Psoas muscle (tissue), 8 donors: Measurements from ENCODE around the gene GNG11. TPM values are rescaled to one million over a fixed set of nuclear protein-coding genes. Genes with fewer than 3 reads are reported as not detected.

Source experiments
- ATAC-seq, 4 donors: fragments of 200-7000 bp; cut with Tn5 transposase; one replicate each; pipeline ENCODE4 v1.9.1; 2020; ENCODE audit warnings: moderate library complexity in 3 of 4, mild to moderate bottlenecking in 2 of 4
- DNase-seq, 2 donors: peaks; one replicate each; pipeline ENCODE4 v3.0.0-alpha.2; 2020
- H3K27ac ChIP-seq: fragments of 200-600 bp; one replicate; pipeline ENCODE4 v1.8.0; 2022
- H3K27me3 ChIP-seq, 3 donors: fragments of 200-600 bp in 1 of 3; one replicate each; pipeline versions ENCODE4 v1.6.1 to v1.8.0; 2013 to 2022; ENCODE audit warnings: low read length in 2 of 3, mild to moderate bottlenecking in 2 of 3, moderate library complexity in 1 of 3; ENCODE audit not compliant: insufficient read depth in 3 of 3
- H3K36me3 ChIP-seq, 2 donors: fragments of 200-600 bp in 1 of 2; one replicate each; pipeline versions ENCODE4 v1.6.1 to v1.8.0; 2013 to 2022; ENCODE audit warnings: low read depth in 1 of 2, mild to moderate bottlenecking in 1 of 2, moderate library complexity in 1 of 2; ENCODE audit not compliant: insufficient read depth in 1 of 2
- H3K4me1 ChIP-seq: fragments of 200-600 bp; one replicate; pipeline ENCODE4 v1.8.0; 2022
- H3K4me3 ChIP-seq: fragments of 200-600 bp; one replicate; pipeline ENCODE4 v1.8.0; 2022; ENCODE audit warnings: mild to moderate bottlenecking
- H3K9me3 ChIP-seq: fragments of 200-600 bp; one replicate; pipeline ENCODE4 v1.8.0; 2022
- WGBS, 3 donors: extraction: QIAGEN DNeasy Blood & Tissue Kit; methylation state at CpG; one replicate each; pipeline versions ENCODE4 v1.1.6 to v1.1.7; 2013; 5-methylcytosine and 5-hydroxymethylcytosine counted together
- intact Hi-C, 2 donors: fragments of 100-400 bp; cut with DNase I; formaldehyde crosslinking; loops; one replicate each; pipeline versions ENCODE4 v1.11.0 to v1.14.2; 2022
- polyA plus RNA-seq, 3 donors: library from polyadenylated mRNA; stranded (reverse); fragments of 200-250 nt; gene quantifications; one replicate each; pipeline ENCODE4 v1.2.3, GENCODE V29; 2013
- total RNA-seq, 4 donors: library from RNA; stranded (reverse); fragmentation: NEBNext Ultra II Directional in 2 of 4; extraction: Animal tissue kit (Norgen Biotek cat#: 25700) in 2 of 4; gene quantifications; one replicate each; pipeline versions ENCODE4 v1.2.1 to v1.2.4, GENCODE V29; 2021 to 2023
- TF ChIP-seq, protein P1 (sequence below): fragments of 200-600 bp; IDR thresholded peaks from one replicate; pipeline ENCODE4 v1.8.0; 2022; ENCODE audit warnings: antibody characterized with exemption
- donor health status: healthy with polysubstance abuse.
- donor health status: DM: no; HTN: no; CAD: no; lungs with moderate emphysema.
- donor health status: Bipolar disorder and iron deficiency.
- donor health status: healthy.
- donor health status: DM: yes; HTN: yes; CAD: no.
- donor health status: DM: no; HTN: no; CAD: no.
- donor health status: DM: no; HTN: no; CAD: no.
- donor health status: DM: yes; HTN: yes; CAD: no.

The GNG11 gene
- total and polyA plus RNA-seq, 7 donors: 6.3 to 15.8 (median 9.9) TPM

DNA sequence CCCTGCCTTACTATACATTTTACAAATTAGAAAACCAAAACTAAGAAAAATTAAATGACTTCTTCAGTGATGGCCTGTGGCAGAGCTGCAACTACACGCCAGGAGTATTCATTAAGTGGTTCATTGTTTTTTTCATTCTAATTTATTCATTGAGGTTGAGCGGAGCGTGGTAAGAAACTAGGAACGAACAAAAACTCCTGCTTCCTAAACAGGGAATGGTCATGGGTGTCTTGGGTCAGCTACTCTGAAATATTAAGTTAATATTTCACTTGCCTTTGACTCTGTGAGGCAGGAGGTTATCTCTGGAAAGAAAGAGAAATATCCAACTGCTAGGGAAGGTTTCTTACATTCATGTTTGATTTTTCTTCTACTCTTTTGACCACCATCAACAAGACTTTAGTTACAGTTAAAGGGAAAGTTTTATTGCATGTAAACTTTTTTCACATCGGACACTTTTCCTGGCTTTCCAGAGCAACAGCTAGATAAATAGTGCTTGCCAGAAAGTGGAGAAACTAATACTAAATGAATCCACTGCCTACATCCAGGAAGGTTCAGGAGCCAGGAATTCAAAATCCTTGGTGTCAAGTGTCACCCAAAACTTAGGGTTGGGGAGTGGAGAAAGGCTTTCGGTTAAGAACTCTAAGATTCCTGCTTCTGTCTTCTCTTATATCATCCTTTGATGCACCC is 896 bp upstream of the GNG11 start:
- H3K4me3 ChIP-seq: peak overlapping the region; percentile 63

DNA sequence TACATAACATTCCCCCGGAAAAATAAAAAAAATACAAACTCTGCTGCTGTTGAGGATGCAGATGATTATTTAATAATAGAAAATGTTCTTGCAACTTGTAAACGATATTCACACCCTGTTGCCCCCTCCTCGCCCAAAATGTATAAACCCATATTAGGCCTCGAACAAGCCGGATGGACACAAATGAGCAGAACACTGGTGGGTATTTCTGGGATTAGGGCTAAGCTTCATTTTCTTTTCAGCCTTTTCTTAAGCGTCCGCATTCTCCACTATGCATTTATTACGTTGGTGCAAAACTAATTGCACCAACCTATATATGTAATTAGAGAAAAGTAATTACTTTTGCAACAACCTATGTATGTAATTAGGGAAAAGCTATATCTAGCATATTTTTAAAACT is 349 bp upstream of the GNG11 start:
- Histone ChIP-seq H3K4me3 (peak overlapping the region; percentile 63), H3K36me3 (peaks cover 0 to 2% of the 10 kb centered on the region in 2 donors), H3K27ac (peak overlapping the region; percentile 69), H3K9me3 (no peaks in the 10 kb centered on the region), H3K4me1 (no peaks in the 10 kb centered on the region), H3K27me3 (peaks cover 0 to 11% (median 0%) of the 10 kb centered on the region in 3 donors)
- intact Hi-C loops: no loop called here
- ATAC-seq (peak in 1 of 4 donors; percentile 14), DNase-seq (no peak)
- WGBS, 3 donors: 4 to 14% (median 8%) methylated on average over 8 of the region's 8 CpGs
- TF ChIP-seq, protein P1, sequence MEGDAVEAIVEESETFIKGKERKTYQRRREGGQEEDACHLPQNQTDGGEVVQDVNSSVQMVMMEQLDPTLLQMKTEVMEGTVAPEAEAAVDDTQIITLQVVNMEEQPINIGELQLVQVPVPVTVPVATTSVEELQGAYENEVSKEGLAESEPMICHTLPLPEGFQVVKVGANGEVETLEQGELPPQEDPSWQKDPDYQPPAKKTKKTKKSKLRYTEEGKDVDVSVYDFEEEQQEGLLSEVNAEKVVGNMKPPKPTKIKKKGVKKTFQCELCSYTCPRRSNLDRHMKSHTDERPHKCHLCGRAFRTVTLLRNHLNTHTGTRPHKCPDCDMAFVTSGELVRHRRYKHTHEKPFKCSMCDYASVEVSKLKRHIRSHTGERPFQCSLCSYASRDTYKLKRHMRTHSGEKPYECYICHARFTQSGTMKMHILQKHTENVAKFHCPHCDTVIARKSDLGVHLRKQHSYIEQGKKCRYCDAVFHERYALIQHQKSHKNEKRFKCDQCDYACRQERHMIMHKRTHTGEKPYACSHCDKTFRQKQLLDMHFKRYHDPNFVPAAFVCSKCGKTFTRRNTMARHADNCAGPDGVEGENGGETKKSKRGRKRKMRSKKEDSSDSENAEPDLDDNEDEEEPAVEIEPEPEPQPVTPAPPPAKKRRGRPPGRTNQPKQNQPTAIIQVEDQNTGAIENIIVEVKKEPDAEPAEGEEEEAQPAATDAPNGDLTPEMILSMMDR: no peak

More for the DNA sequence above, 896 bp upstream of the GNG11 start:
- TF ChIP-seq, protein P1: no peak
- Histone ChIP-seq H3K27me3 (peaks cover 0 to 11% (median 0%) of the 10 kb centered on the region in 3 donors), H3K36me3 (no peaks in the 10 kb centered on the region), H3K27ac (peak overlapping the region; percentile 57), H3K9me3 (no peaks in the 10 kb centered on the region), H3K4me1 (no peaks in the 10 kb centered on the region)
- intact Hi-C loops: no loop called here
- no peak for DNase-seq
- no peak for ATAC-seq
- 33 to 38% (median 35%) methylated on average over 6 of the region's 6 CpGs for WGBS, 3 donors

DNA sequence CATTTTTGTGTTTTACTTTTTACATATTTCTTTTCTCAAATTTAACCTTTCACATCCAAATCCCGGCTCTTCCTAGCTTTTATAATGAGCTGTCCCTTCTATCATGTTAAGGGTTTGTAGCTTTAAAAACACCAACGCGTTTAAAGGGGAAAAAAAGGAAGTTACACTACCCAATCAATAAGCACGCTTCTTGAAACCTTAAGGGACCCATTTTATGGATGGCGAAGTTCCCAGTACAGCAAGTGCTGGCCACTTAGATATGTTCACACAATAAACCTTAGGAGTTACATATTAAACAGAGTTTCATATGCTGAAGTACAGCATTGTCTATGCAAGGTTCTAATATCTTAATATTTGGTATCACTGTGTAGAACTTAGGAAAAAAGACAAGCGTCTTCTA is 1.8 kb downstream of the GNG11 start:
- Histone ChIP-seq H3K9me3 (no peaks in the 10 kb centered on the region), H3K4me1 (no peaks in the 10 kb centered on the region), H3K27me3 (peaks cover 0 to 8% (median 0%) of the 10 kb centered on the region in 3 donors), H3K27ac (peak overlapping the region; percentile 69), H3K4me3 (peak overlapping the region; percentile 63), H3K36me3 (peaks cover 0 to 10% of the 10 kb centered on the region in 2 donors)
- 24 to 42% (median 25%) methylated on average over 6 of the region's 6 CpGs for WGBS, 3 donors
- ATAC-seq: no peak
- intact Hi-C loops: no loop called here
- no peak for DNase-seq
- TF ChIP-seq, protein P1: no peak

DNA sequence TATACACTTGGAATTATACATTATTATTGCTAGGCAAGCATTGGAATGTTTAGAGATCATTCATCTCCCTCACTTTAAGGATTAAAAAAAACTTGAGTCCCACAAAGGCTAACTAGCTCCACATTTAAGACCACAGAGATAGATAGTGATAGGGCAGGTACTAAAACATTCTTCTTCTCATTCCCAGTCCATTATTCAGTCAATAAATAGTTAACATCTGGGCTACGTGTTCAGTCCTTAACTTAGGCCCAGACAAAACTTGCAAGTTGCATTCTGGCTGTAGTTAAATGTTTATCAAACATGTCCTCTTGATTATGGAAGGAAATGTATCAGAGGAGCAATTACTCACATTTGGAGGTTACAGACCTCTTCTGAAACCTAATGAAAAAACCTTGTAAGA is 2.4 kb downstream of the GNG11 start:
- no peak for DNase-seq
- intact Hi-C loops: no loop called here
- Histone ChIP-seq H3K9me3 (no peaks in the 10 kb centered on the region), H3K27ac (no peak overlapping the region), H3K4me1 (no peaks in the 10 kb centered on the region), H3K36me3 (peaks cover 0 to 10% of the 10 kb centered on the region in 2 donors), H3K4me3 (peak overlapping the region; percentile 63), H3K27me3 (peaks cover 0 to 8% (median 0%) of the 10 kb centered on the region in 3 donors)
- ATAC-seq: no peak
- 26 to 38% (median 34%) methylated on average over 1 of the region's 1 CpG for WGBS, 3 donors
- TF ChIP-seq, protein P1: no peak
